Endometrial microvascular endothelial cells (primary cell): ENCODE measurements around the gene TRPM5. TPM values are rescaled to one million over a fixed set of nuclear protein-coding genes. Genes with fewer than 3 reads are reported as not detected.
"Not testable (repeated sequence)": the region's sequence is repeated elsewhere in the genome, so short reads cannot be mapped to it uniquely, and the experiment has no call there.

Source experiments
- in situ Hi-C: cut with HindIII; loops from 2 replicates; pipeline ENCODE4 v1.10.0; 2017; ENCODE audit warnings: low sequenced_read_pairs, low pct_unique_long_range_greater_than_20kb; ENCODE audit errors: inconsistent ontology term
- total RNA-seq: library from RNA; depleted of rRNA; stranded (reverse); fragments of >200 nt; gene quantifications from one replicate; pipeline ENCODE4 v1.2.3, GENCODE V29; 2015; ENCODE audit errors: inconsistent ontology term

Gene TRPM5, protein sequence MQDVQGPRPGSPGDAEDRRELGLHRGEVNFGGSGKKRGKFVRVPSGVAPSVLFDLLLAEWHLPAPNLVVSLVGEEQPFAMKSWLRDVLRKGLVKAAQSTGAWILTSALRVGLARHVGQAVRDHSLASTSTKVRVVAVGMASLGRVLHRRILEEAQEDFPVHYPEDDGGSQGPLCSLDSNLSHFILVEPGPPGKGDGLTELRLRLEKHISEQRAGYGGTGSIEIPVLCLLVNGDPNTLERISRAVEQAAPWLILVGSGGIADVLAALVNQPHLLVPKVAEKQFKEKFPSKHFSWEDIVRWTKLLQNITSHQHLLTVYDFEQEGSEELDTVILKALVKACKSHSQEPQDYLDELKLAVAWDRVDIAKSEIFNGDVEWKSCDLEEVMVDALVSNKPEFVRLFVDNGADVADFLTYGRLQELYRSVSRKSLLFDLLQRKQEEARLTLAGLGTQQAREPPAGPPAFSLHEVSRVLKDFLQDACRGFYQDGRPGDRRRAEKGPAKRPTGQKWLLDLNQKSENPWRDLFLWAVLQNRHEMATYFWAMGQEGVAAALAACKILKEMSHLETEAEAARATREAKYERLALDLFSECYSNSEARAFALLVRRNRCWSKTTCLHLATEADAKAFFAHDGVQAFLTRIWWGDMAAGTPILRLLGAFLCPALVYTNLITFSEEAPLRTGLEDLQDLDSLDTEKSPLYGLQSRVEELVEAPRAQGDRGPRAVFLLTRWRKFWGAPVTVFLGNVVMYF (N-terminal part only)
- total RNA-seq = not detected

DNA sequence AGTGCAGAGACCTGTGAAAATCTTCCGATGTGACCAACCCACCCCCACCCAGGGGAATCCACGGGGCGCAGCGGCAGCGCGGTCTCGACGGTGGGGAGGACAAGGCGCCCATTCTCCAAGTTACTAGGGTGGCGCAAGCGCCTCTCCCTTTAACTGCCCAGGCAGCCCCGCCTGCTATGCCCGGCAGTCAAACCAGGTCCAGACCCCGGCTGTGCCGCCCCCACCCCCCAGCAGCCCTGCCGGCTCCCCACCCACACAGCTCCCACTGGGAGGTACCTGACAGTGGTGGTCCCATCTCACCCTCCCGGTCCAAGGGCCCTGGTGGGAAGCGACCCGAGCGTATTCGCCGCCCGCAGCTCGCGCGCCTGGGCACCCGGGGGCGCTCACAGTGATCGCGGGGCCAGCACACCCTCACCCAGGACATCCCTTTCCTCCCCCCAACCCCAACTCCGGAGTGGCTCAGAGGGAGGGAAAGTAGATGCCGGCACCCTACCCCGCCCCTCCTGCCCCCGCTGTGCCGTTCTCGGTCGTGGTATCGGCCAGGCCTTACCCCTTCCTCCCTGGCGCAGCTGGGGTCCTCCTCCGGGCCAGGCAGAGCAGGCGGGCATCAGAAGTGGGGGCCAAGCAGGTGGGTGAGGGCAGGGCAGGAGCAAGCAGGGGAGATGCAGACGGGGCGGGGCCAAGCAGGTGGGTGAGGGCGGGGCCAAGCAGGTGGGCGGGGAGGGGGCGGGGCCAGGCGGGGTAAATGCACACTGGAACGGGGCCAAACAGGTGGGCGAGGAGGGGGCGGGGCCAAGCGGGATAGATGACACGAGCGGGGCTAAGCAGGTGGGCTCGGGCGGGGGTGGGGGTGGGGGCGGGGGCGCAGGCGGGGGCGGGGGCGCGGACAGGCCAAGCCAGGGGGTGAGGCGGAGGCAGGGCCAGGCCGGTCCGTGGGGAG lies at the start of gene TRPM5:
Gene TRPM5 (minus strand): TSS at position 634 of the 940 bp plus-strand sequence. CDS start 21,478 bp downstream, outside the sequence.
- in situ Hi-C loops = no loop called here

DNA sequence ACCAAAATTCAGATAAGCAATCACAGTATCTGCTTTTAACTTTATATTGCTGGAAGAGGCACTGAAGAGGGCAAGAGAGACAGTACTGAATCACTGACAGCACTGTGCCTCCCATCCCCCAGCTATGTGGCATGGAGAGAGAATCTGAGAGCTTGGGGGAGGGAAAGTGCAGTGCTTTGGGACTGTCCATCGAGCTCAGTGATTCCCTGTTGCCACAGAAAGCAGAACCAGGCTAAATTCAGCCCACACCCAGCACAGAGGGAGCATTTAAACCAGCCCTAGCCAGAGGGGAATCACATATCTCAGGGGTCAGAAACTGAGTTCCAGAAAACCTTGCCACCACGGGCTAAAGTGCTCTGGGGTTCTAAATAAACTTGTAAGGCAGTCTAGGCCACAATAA lies 44.8 kb upstream of the TRPM5 start:
- in situ Hi-C loops = no loop called here

DNA sequence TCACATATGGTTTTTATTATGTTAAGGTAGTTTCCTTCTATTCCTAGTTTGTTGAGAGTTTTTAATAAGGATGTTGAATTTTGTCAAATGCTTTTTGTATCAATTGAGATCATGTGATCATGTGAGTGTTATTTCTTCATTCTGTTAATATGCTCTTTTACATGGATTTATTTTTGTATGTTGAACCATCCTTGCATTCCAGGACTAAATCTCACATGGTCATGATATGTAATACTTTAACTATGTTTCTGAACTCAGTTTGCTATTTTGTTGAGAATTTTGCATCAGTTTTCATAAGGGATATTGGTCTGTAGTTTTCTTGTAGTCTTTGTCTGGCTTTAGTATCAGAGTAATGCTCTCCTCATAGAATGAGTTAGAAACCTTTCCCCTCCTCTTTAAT lies 43.7 kb upstream of the TRPM5 start:
- in situ Hi-C loops = no loop called here

DNA sequence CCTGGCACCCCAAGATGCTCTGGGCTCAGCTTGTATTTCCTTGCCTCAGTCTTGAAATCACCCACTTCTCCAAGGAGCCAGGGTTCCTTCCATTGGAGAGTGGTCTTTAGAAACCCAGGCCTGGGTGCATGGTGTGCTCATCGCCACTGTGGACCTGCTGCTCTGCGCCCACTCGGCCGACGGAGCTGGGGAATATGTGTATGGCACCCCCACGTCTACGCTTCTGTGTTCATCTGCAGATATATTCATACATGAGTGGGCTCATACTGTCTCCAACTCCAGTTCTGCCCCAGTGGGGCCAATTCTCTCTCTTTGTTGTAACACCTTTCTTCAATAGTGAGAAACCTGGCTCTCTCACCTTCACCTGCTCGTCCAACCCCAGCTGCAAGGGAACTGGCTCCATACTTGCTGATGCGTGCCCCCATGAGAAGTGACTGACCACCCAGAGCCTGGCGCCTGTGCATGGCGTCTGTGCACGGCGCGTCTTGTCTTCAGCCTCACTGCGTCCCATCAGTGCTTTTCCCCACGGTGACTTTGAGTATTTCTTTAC lies 40.3 kb upstream of the TRPM5 start:
- in situ Hi-C loops = no loop called here

DNA sequence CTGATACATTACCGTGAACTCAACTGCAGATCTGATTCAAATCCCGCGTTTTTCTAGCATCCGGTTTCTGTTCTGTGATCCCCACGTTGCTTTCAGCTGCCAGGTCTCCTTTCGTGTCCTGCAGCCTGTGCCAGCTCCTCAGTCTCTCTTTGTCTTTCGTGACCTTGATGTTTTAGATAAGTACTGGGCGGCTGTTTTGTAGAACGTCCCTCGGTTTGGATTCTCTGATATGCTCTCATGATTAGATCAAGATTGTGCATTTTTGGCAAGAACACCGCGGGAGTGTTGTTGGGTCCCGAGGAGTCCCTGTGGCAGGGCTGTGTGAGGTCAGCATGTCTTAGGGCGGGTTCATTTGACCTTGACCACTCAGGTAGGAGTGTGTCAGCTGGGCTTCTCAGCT lies 39.1 kb upstream of the TRPM5 start:
- in situ Hi-C loops = no loop called here

DNA sequence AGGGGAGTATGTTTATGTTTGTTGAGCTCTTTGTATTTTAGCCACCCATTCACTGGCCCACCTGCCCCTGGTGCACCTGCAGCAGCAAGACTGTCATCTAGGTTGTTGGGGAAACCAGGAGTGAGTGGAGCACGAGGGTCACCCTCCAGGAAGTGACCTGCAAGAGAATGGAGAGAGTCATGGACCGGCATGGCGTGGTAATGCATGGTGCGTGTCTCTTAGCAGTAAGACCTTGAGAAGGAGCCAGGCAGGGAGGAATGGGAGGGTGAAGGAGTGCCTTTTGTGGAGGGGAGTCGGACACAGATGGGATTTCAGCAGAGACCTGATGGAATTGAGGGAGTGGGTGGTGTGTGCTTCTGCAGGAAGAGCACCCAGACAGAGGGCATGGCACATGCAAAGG lies 38.4 kb upstream of the TRPM5 start:
- in situ Hi-C loops = no loop called here

DNA sequence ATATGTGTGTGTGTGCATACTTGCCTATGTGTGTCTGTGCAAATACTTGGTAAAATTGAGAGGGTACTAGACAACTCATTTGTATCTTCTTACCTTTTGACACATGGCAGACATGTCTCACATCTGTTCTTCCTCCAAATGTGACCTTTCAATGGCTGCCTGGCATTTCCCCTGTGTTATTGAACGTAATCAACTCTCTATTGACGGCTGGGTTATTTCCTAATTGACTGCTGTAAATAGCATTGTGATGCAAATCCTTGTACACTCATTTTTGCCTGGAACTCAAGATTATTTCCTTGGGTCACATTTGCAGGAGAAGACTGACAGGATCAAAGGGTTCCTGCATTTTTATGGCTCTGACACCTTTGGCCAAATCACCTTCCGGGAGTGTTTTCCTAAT lies 37.9 kb upstream of the TRPM5 start:
- in situ Hi-C loops = no loop called here

DNA sequence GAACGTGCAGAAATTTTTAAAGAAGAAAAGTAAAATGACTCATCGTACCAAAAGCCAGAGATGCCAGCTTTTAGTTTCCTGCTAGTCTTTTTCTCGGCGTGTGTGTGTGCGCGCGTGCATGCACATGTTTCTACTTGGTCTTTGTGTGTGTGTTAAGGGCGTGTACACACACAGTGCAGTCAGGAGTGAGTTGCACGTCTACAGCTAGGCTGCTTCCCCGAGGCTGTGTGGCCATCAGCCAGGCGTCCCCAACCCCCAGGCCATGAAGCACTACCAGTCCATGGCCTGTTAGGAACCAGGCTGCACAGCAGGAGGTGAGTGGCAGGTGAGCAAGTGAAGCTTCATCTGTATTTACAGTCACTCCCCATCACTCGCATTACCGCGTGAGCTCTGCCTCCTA lies 36.9 kb upstream of the TRPM5 start:
- in situ Hi-C loops = no loop called here

DNA sequence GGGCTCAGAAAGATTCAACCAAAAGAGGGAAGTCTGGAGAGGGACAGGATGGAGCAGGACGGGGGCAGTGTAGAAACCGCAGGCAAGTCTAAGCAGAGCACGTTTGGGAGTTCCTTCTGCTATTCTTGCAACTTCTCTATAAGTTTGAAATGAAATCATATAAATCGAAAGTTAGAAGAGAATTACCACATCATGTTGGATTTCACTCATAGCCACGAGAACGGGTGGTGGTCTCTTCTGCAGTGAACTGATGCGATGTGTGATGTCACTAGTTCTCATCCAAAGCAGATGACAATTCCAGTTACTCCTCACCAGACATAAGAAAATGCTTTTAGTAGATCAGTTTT lies 36.5 kb upstream of the TRPM5 start:
- in situ Hi-C loops = no loop called here

DNA sequence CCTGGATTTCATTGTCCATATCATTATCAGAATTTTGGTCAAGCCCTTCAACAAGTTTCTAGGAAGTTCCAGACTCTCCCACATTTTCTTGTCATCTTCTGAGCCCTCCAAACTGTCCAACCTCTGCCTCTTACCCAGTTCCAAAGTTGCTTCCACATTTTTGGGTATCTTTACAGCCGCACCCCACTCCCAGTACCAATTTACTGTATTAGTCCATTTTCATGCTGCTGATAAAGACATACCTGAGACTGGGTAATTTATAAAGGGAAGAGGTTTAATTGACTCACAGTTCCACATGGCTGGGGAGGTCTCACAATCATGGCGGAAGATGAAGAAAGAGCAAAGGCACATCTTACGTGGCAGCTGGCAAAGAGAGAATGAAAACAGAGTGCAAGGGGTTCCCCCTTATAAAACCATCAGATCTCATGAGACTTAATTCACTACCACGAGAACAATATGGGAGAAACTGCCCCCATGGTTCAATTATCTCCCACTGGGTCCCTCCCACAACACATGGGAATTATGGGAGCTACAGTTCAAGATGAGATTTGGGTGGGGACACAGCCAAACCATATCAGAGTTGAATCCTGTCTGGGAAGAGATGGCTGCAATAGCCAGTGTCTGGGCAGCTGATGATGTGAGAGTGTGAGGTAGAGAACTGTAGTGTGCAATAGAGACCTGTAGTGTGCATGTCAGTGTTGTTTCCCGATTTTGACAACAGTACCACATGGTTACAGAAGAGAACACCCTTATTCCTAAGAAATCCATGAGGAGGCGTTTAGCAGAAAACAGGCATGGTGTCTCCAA lies 36.0 kb upstream of the TRPM5 start:
- in situ Hi-C loops = not testable (repeated sequence)

DNA sequence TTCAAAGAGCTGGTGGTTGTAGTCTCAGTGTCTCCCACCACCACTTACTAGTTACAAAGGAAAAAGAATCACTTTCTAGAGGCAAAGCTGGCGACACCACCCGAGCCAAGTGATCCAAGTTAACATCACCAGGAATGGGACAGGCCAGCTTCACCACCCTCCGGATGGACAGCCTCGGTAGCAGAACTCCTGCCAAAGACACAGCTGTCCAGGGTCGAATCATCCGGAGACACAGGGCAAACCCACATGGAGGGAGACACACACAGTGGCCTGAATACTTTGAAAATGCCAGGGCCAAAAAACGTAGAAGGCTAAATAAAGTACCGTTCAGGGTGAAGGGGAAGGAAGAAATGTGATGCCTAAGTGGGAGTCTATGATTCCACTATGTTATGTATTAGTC lies 33.6 kb upstream of the TRPM5 start:
- in situ Hi-C loops = no loop called here

DNA sequence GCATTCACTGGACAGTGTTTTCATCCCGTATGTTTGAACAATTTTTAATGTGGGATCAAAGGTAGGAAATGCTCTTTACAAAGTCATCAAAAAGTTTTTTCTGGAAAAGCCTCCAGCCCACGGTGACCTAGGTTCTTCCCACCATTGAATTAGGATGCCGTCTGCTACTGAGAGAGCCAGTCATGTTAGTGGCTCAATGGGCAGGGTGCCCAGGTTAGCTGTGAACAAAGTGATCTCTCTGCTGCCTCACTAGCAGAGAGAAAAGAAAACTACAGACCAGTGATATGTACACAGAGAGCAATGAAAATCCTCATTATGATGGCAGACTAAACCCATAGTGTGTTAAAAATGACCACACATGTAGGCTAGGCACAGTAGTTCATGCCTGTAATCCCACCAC lies 32.9 kb upstream of the TRPM5 start:
- in situ Hi-C loops = no loop called here

DNA sequence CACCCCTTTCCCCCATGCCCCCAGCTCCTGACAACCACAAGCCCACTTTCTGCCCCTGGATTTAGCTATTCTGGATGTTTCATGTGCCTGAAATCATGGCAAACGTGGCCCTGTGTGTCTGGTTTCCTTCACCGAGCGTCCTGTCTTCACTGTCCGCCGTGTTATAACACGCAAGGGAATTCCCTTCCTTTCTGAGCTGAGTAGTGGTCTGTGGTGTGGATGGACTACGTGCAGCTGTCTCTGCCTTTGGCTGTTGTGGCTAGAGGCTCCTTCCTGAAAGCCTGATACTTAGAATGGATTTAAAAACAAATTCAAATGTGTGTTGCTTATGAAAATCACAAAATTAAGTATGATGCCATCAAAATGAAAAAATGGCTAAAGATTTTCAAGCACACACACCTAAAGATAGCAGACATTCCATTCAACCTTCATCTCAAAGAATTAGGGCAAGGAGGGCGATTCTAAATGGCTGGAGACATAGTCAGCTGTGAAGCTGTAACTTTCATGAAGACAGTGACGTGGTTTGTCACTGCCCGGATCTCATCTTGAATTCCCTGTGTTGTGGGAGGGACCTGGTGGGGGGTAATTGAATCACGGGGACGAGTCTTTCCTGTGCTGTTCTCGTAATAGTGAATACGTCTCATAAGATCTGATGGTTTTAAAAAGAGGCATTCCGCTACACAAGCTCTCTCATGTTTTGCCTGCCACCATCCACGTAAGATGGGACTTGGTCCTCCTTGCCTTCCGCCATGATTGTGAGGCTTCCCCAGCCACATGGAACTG lies 31.0 kb upstream of the TRPM5 start:
- in situ Hi-C loops = no loop called here

DNA sequence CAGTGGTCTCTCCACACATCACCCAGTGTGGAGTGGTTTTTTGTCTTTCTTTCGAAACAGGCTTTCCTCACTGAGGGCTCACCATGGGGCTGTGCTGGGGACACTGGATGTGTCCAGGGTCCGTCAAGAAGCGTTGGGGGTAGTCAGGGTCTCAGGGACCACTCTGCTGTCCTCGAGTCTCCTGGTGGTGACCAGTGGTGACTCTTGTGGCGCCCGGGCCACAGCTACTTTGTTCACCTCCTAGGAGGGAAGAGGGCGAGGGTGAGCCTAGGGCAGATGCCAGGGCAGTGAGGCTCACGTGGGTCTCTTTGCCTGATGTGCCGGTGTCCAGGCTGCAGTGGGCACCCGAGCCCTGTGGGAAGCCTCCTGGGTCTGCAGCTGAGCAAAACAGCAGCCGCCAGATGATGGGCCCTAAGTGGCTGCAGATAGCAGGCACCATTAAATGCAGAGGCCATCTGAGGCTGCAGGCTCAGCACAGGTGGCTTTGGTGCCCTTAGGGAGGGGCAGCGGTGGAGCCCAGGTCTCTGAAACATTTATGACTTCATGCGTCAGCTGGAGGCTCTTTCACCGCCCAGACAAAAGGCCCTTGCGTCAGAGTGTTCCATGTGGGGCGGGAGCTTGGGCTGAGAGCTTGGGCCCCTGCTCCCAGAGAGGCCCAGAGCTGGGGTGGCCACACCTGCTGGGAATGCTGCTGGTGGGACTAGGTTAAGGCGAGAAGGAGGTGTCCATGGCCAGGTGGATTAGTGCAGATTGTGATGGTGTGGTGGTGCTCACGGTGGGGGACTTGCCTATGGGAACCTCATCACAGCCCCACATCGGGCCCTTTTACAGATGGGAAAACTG lies 30.0 kb upstream of the TRPM5 start:
- in situ Hi-C loops = no loop called here

DNA sequence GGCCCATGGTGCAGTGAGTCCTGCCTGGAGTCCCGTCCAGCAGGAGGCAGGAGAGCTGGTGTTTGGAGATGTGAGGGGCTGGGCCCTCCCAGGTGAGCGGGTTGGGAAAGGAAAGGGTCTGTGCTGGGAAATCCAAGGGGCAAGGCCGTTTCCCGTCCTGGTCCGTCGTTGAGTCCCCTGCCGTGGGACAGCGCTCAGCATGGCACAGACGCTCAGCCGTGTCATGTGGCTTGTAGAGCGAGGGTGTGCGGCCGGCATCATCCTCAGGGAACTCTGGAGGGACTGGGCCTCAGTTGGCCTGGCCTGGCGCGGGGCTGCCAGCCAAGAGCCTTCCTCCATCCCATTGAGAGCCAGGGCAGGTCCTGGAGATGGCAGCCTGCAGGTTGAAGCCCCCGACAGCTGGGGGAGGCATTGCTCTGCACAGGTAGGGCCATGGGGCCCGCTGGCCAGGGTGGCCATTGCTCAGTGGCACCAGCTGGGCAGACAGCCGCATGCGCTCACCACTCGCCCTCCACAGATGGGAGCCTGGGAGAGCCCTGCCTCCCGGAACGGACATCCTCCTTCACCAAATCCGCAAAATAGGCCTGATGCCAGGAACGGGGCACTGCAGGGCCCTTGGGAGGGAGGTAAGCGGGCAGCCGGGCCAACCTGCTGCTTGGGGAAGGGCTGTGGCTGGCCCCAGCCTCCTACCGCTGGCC lies 29.2 kb upstream of the TRPM5 start:
- in situ Hi-C loops = no loop called here

DNA sequence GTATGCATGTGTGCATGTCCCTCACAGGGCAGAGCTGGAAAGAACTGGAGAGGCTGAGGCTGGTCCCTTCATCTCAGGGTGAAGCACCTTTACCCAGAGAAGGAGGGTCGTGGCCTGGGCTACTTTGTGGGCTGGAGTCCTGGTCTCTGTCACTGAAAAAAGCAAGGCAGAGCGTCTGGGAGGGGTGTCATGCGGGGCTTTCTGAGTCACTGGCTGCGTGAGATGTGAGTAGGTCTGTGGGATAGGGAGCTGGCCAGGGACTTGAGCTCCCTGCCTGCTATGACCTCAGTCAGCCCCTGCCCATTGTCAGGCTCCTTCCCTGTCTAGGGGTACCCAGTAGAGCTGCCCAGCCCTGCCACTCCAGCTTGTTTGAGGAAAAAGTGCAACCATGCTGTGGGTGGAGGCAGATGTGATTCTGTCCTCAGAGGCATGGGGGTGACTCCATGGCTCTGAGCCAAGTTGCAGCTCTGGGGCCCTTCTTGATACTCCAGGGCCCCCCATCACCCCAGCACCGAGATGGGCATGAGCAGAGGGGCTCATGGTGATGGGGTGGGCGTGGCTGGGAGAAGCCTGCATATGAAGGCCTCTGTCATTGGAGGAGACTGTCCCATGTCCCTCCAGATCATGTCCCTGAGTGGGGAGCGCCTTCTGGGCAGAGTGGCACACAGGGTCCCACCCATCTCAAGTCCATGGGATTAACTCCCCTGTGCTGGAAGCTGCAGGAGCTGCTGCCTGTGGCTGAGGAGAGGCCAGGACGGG lies 28.3 kb upstream of the TRPM5 start:
- in situ Hi-C loops = no loop called here
